MM.1S (cell line): Measurements from ENCODE around the gene PROB1.
A peak's percentile ranks its signal among the peaks of the same experiment; 100 is the strongest.

Experiments used
- DNase-seq: peaks from one replicate; pipeline ENCODE4 v3.0.0-alpha.2; 2015
- H2AFZ ChIP-seq: fragments of 300-600 bp; sonication (generic); 2 replicates; pipeline ENCODE4 v1.6.0; 2016; ENCODE audit warnings: antibody characterized with exemption, low read length
- H3F3A ChIP-seq: fragments of 300-600 bp; sonication (generic); 2 replicates; pipeline ENCODE4 v1.6.1; 2016; ENCODE audit warnings: mild to moderate bottlenecking, antibody characterized with exemption, low read length, moderate library complexity, mixed read lengths; ENCODE audit not compliant: insufficient read depth
- H3K27ac ChIP-seq: fragments of 300-600 bp; sonication (generic); 2 replicates; pipeline ENCODE4 v1.5.1; 2016; ENCODE audit warnings: mild to moderate bottlenecking, low read length
- H3K27me3 ChIP-seq: fragments of 300-600 bp; sonication (generic); replicated peaks from 2 replicates; pipeline ENCODE4 v1.6.0; 2016; ENCODE audit warnings: low read length; ENCODE audit not compliant: insufficient read depth
- H3K36me3 ChIP-seq: fragments of 300-600 bp; sonication (generic); replicated peaks from 2 replicates; pipeline ENCODE4 v1.6.1; 2016; ENCODE audit warnings: mild to moderate bottlenecking, low read length, mixed read lengths; ENCODE audit not compliant: insufficient read depth
- H3K4me1 ChIP-seq: fragments of 300-600 bp; sonication (generic); 2 replicates; pipeline ENCODE4 v1.6.1; 2016; ENCODE audit warnings: low read length, mixed read lengths
- H3K4me2 ChIP-seq: fragments of 300-600 bp; sonication (generic); 2 replicates; pipeline ENCODE4 v1.6.0; 2016; ENCODE audit warnings: low read depth, low read length
- H3K4me3 ChIP-seq: fragments of 300-600 bp; sonication (generic); 2 replicates; pipeline ENCODE4 v1.5.1; 2016; ENCODE audit warnings: low read length, mixed read lengths
- H3K79me2 ChIP-seq: fragments of 300-600 bp; sonication (generic); 2 replicates; pipeline ENCODE4 v1.6.1; 2016; ENCODE audit warnings: mixed run types, low read length, mixed read lengths
- H3K9ac ChIP-seq: fragments of 300-600 bp; sonication (generic); 2 replicates; pipeline ENCODE4 v1.6.1; 2016; ENCODE audit warnings: low read length, mixed read lengths
- H3K9me2 ChIP-seq: fragments of 300-600 bp; sonication (generic); replicated peaks from 2 replicates; pipeline ENCODE4 v1.6.1; 2016; ENCODE audit warnings: mild to moderate bottlenecking, low read length, mixed read lengths; ENCODE audit not compliant: insufficient read depth
- H3K9me3 ChIP-seq: fragments of 300-600 bp; sonication (generic); replicated peaks from 2 replicates; pipeline ENCODE4 v1.6.1; 2016; ENCODE audit warnings: mild to moderate bottlenecking, low read length, mixed read lengths; ENCODE audit not compliant: insufficient read depth
- H4K20me1 ChIP-seq: fragments of 300-600 bp; sonication (generic); 2 replicates; pipeline ENCODE4 v1.6.1; 2016; ENCODE audit warnings: mild to moderate bottlenecking, low read length, moderate library complexity, mixed read lengths; ENCODE audit not compliant: insufficient read depth
- EZH2 ChIP-seq: fragments of 300-600 bp; sonication (generic); optimal IDR thresholded peaks from 2 replicates; pipeline ENCODE3; 2017; ENCODE audit warnings: low read depth, mild to moderate bottlenecking, antibody characterized with exemption, low read length, mixed read lengths
- EZH2phosphoT487 ChIP-seq: fragments of 300-600 bp; sonication (generic); IDR thresholded peaks from 2 replicates; pipeline ENCODE4 v1.6.1; 2018; ENCODE audit warnings: antibody characterized with exemption, low read length
- TF ChIP-seq, protein P1 (sequence below): fragments of 300-600 bp; sonication (generic); IDR thresholded peaks from 2 replicates; pipeline ENCODE4 v1.5.1; 2016; ENCODE audit warnings: antibody characterized with exemption, low read length, mixed read lengths

The PROB1 gene

DNA sequence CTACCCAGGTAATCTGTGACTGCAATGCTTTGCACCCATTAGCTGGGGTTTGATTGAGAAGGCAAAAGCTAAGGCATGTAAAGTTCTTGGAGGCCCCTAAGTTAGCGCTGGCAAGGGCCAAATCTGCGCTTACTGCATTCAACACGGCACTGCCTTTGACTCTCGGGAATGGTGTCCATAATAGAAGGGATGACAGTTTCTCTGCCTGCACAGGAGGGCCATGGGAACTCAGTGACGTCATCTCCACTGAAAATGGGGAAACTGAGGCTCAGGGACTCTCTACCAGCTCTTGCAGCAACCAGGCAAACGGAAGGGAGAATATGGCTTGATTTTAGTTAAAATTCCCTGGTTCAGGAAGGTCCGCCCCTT is 8.5 kb upstream of the PROB1 start:
- Histone ChIP-seq H3K36me3 (no peaks in the 10 kb centered on the region), H3K27ac (peak overlapping the region; percentile 96), H3K9me2 (no peaks in the 10 kb centered on the region), H3K27me3 (no peaks in the 10 kb centered on the region), H3K9ac (peak overlapping the region; percentile 84), H3K4me2 (peak overlapping the region; percentile 98), H3K4me3 (peak overlapping the region; percentile 73), H3F3A (peaks cover 17% of the 10 kb centered on the region), H2AFZ (0 out of 2 replicates have a peak overlapping the region, but pooled peaks have one; percentile 58), H3K4me1 (peaks cover 28% of the 10 kb centered on the region), H3K9me3 (no peaks in the 10 kb centered on the region), H4K20me1 (no peaks in the 10 kb centered on the region), H3K79me2 (peaks cover 8% of the 10 kb centered on the region; the same call in 1 of the 2 replicates)
- DNase-seq, result peak; percentile 23
- TF ChIP-seq, protein P1, sequence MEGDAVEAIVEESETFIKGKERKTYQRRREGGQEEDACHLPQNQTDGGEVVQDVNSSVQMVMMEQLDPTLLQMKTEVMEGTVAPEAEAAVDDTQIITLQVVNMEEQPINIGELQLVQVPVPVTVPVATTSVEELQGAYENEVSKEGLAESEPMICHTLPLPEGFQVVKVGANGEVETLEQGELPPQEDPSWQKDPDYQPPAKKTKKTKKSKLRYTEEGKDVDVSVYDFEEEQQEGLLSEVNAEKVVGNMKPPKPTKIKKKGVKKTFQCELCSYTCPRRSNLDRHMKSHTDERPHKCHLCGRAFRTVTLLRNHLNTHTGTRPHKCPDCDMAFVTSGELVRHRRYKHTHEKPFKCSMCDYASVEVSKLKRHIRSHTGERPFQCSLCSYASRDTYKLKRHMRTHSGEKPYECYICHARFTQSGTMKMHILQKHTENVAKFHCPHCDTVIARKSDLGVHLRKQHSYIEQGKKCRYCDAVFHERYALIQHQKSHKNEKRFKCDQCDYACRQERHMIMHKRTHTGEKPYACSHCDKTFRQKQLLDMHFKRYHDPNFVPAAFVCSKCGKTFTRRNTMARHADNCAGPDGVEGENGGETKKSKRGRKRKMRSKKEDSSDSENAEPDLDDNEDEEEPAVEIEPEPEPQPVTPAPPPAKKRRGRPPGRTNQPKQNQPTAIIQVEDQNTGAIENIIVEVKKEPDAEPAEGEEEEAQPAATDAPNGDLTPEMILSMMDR, result no peak
- TF ChIP-seq EZH2phosphoT487, result no peak
- TF ChIP-seq EZH2, result no peak

DNA sequence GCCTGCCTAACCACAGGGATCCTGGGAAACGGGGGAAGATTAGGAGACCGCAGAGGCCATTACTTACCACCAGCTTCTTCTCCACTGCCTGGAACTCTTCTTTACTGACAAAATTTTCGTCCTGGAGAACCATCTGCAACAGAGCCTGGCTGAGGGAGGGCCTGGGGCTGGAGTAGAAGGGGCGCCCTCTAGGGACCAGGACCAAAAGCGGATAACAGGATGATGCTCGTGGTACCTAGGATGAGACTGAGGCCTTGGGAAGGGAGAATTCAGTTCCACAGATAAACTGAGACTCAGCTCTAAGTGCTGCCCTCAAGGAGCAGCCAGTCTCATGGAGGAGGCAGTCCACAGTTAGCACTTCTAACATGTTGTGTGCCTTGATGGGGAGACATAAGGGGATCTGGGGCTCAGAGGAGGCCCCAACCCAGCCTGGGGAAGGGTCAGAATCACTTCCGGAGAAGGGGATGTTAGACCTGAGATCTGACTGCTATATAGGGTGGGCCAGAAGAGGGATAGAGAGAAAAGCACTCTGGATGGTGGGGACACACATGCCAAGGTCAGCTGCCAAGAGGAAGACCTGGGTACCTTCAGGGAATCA is 7.8 kb upstream of the PROB1 start:
- H3K79me2 ChIP-seq, result peaks cover 8% of the 10 kb centered on the region; the same call in 1 of the 2 replicates
- peaks cover 17% of the 10 kb centered on the region for H3F3A ChIP-seq
- peak overlapping the region; percentile 73; the same call in 1 of the 2 replicates for H3K4me3 ChIP-seq
- peaks cover 25% of the 10 kb centered on the region for H3K4me1 ChIP-seq
- peak overlapping the region; percentile 96; the same call in 1 of the 2 replicates for H3K27ac ChIP-seq
- peak overlapping the region; percentile 98 for H3K4me2 ChIP-seq
- peak; percentile 31 for DNase-seq
- H4K20me1 ChIP-seq, result no peaks in the 10 kb centered on the region
- no peaks in the 10 kb centered on the region for H3K9me2 ChIP-seq
- no peak for TF ChIP-seq EZH2phosphoT487
- TF ChIP-seq, protein P1, result peak; percentile 67
- H3K9ac ChIP-seq, result peak overlapping the region; percentile 84; the same call in 1 of the 2 replicates
- no peaks in the 10 kb centered on the region for H3K9me3 ChIP-seq
- no peaks in the 10 kb centered on the region for H3K36me3 ChIP-seq
- H2AFZ ChIP-seq, result no peak overlapping the region
- no peaks in the 10 kb centered on the region for H3K27me3 ChIP-seq

DNA sequence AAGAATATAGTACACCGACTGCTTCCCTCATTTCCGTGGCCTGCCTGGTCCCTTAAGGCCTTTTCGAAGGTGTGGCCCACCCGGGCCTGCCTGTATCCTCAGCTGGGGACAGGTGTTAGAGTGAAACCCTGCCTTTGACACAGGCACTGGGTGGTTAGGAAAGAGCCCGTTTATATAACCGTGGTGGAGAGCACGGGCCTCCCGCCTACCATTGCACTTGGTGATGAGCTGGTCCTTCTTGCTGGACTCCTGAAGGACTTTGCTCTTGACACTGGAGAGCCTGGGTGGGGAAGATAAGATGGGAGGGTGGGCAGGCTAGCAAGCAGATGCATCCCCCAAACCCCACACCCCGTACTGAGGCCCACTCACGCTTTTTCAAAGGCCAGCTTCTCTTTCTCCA is 6.6 kb upstream of the PROB1 start:
- Histone ChIP-seq H2AFZ (no peak overlapping the region), H3F3A (peaks cover 17% of the 10 kb centered on the region), H3K27me3 (no peaks in the 10 kb centered on the region), H3K27ac (no peak overlapping the region), H3K79me2 (peaks cover 8% of the 10 kb centered on the region; the same call in 1 of the 2 replicates), H4K20me1 (no peaks in the 10 kb centered on the region), H3K36me3 (no peaks in the 10 kb centered on the region), H3K4me2 (no peak overlapping the region), H3K9me2 (no peaks in the 10 kb centered on the region), H3K4me3 (no peak overlapping the region), H3K4me1 (peaks cover 16% of the 10 kb centered on the region), H3K9me3 (no peaks in the 10 kb centered on the region), H3K9ac (no peak overlapping the region)
- no peak for TF ChIP-seq EZH2
- TF ChIP-seq EZH2phosphoT487, result no peak
- TF ChIP-seq, protein P1, result no peak
- no peak for DNase-seq
